SH-SY5Y (cell line): ENCODE measurements around the gene CPED1.

Experiments used
- GATA2 ChIP-seq: IDR thresholded peaks from 2 replicates; pipeline ENCODE4 v1.6.1; 2011; ENCODE audit warnings: mild to moderate bottlenecking, low read depth, low read length
- GATA3 ChIP-seq: IDR thresholded peaks from 2 replicates; pipeline ENCODE4 v1.6.1; 2011; ENCODE audit warnings: low read depth, mild to moderate bottlenecking, low read length, moderate library complexity

- no peak for TF ChIP-seq GATA3
- TF ChIP-seq GATA2: no peak
These were observed 168.8 kb downstream of the CPED1 start for GRCh38 chr7:121157341-121157751.
